ENCODE measurements around the gene MGA.

MGA gene

DNA sequence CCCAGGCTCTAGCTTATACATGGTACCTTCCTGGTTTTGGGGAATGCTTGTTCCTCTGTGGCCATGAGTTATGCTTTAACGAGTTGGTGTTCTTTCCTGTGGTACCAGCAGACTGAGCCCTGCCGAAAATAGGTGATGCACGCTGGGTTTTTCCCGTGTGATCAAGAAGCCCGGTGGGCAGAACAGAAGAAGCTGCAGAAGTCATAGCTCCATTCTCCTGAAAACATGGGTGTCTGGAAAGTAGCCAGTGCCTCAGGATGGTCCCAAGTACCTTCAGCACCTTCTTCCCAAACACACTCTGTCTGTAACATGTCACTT, 139.2 kb downstream of the MGA start:
- Histone ChIP-seq H3K9me3 (ENCODE audit: low read length) (no peaks in the 10 kb centered on the region), H3K36me3 (ENCODE audit: insufficient read depth, low read length) (no peaks in the 10 kb centered on the region), H3K4me1 (ENCODE audit: insufficient read depth, low read length) (peaks cover 22% of the 10 kb centered on the region), H3K4me3 (ENCODE audit: low read depth in 1 of 2, low read length in 2 of 2) (no peak overlapping the region), H3K27ac (ENCODE audit: low read depth, low read length) (no peak overlapping the region), H3K27me3 (ENCODE audit: control insufficient read depth in 1 of 2, insufficient read depth in 2 of 2, low read length in 2 of 2) (no peaks in the 10 kb centered on the region), H3K9ac (ENCODE audit: low read length) (no peak overlapping the region)

DNA sequence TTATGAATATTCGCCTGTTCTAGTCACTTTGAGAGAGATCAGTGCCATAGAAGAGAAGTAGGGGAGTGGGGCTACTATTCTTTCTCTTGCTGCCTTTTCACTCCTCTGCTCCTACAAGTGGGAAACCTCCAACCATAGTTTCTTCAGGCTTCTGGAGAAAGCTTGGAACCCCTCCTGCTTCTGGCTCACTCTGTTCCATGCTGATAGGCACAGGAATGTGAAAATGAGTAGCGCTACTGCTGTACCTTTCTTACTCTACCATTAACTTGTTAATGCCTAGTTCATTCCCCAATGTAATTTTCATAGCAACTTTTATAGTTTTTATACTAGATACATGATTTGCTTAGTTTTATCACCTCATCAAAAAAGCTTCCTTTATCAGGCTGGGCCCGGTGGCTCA, 141.0 kb downstream of the MGA start:
- H3K27ac ChIP-seq (ENCODE audit: low read depth, low read length) = no peak overlapping the region
- H3K4me1 ChIP-seq (ENCODE audit: insufficient read depth, low read length) = peaks cover 34% of the 10 kb centered on the region
- H3K9me3 ChIP-seq (ENCODE audit: low read length) = no peaks in the 10 kb centered on the region
- H3K36me3 ChIP-seq (ENCODE audit: insufficient read depth, low read length) = peaks cover 9% of the 10 kb centered on the region
- no peak overlapping the region for H3K4me3 ChIP-seq (ENCODE audit: low read depth in 1 of 2, low read length in 2 of 2)
- no peak overlapping the region for H3K9ac ChIP-seq (ENCODE audit: low read length)
- no peaks in the 10 kb centered on the region for H3K27me3 ChIP-seq (ENCODE audit: control insufficient read depth in 1 of 2, insufficient read depth in 2 of 2, low read length in 2 of 2)

DNA sequence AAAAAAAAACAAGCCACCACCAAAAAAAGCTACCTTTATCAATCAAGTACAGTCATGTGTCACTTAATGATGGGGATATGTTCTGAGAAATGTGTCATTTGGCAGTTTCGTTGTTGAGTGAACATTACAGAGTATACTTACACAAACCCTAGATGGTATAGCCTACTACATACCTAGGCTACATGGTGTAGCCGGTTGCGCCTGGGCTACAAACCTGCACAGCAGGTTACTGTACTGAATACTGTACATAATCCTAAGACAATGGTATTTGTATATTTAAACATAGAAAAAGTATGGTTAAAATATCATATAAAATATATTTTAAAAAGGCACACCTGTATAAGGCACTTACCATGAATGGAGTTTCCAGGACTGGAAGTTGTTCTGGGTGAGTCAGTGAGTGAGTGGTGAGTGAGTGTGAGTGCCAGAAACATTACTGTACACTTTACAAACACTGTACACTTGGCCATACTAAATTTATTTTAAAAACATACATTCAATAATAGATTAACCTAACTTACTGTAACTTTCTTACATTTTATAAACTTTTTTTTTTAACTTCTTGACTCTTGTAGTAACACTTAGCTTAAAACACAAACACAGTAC, 141.7 kb downstream of the MGA start:
- H3K27me3 ChIP-seq (ENCODE audit: control insufficient read depth in 1 of 2, insufficient read depth in 2 of 2, low read length in 2 of 2) = no peaks in the 10 kb centered on the region
- H3K4me1 ChIP-seq (ENCODE audit: insufficient read depth, low read length) = peaks cover 29% of the 10 kb centered on the region
- H3K9ac ChIP-seq (ENCODE audit: low read length) = no peak overlapping the region
- H3K36me3 ChIP-seq (ENCODE audit: insufficient read depth, low read length) = peaks cover 9% of the 10 kb centered on the region
- H3K4me3 ChIP-seq (ENCODE audit: low read depth in 1 of 2, low read length in 2 of 2) = no peak overlapping the region
- H3K9me3 ChIP-seq (ENCODE audit: low read length) = no peaks in the 10 kb centered on the region
- H3K27ac ChIP-seq (ENCODE audit: low read depth, low read length) = no peak overlapping the region

DNA sequence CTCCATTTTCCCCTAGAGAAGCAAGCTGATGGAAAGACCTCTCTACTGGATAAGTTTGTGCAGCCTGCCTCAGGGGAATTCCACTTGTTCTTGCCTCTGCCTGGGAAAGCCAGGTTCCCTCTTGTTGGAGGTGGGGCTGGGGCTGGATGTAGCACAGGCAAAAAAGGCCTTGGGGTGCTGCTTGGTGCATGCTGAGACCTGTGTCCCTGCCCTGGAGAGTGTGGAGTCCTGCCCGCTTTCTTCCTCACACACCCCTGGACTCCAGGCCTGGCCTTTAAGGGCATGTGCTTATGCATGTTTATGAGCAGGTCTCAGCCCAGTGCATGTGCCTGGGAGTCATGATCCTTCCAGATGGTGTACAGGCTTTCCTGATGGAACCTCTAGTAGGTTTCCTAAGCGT, 144.2 kb downstream of the MGA start:
- Histone ChIP-seq H3K27ac (ENCODE audit: low read depth, low read length) (peak overlapping the region; percentile 75), H3K4me1 (ENCODE audit: insufficient read depth, low read length) (peaks cover 25% of the 10 kb centered on the region), H3K36me3 (ENCODE audit: insufficient read depth, low read length) (peaks cover 9% of the 10 kb centered on the region), H3K4me3 (ENCODE audit: low read depth in 1 of 2, low read length in 2 of 2) (no peak overlapping the region), H3K9ac (ENCODE audit: low read length) (no peak overlapping the region), H3K9me3 (ENCODE audit: low read length) (no peaks in the 10 kb centered on the region), H3K27me3 (ENCODE audit: control insufficient read depth in 1 of 2, insufficient read depth in 2 of 2, low read length in 2 of 2) (no peaks in the 10 kb centered on the region)

DNA sequence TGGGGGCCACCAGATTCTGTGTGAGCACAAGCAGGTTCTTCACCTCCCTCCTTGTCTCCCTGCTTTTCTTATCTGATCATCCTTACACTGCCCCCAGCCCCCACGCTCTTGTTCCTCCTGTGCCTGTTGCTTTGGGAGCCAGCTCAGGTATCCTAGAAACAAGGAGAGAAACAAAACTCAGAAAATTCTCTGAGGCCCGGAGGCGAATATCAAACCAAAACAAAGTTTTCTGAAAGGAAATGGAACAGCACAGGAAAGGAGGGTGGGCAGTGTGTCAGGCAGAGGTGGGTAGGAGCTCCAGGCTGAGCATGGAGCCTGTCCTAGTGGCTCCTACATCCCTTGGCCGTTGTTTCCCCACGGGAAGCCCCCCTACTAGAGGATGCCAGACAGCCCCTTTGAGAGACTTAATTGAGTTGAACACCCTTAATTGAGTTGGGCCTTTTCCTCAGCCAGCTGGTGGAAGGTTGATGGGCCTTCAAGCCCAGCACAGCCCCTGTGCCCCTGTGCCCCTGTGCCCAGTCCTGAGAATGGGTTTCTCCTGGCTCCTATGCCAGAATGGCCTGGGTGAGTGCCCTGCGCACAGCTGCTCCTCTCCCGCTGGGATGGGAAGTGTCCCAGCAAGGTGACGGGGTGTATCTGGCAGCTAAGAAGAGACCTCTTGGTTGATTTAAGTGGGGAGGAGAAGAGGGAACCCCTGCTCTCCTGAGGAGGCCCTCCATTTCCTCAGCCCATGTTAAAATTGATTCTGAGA, 144.9 kb downstream of the MGA start:
- no peak overlapping the region for H3K9ac ChIP-seq (ENCODE audit: low read length)

DNA sequence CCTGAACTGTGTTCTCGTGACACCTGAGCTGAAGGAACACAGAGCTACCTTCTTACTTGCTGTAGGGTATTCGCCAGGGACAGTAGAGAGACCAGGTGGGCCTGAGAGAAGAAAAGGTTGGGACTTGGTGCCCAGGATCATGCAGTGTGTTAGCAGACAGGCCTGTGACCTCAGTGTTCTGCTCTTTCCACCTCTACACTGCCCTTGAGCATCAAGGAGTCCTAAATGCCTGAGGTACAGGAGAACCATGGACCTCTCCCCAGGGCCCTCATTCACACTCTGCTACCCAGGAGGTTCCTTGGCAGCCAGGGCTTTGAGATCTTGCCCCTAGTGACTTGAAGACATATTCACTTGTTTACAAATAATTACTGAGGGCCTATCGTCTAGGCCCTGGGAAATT, 145.5 kb downstream of the MGA start:
- peak overlapping the region in 1 of 2 donors; percentile 23 for H3K4me3 ChIP-seq (ENCODE audit: low read depth in 1 of 2, low read length in 2 of 2)
- H3K27me3 ChIP-seq (ENCODE audit: control insufficient read depth in 1 of 2, insufficient read depth in 2 of 2, low read length in 2 of 2) = no peaks in the 10 kb centered on the region
- no peak overlapping the region for H3K9ac ChIP-seq (ENCODE audit: low read length)
- peaks cover 25% of the 10 kb centered on the region for H3K4me1 ChIP-seq (ENCODE audit: insufficient read depth, low read length)
- H3K36me3 ChIP-seq (ENCODE audit: insufficient read depth, low read length) = peaks cover 9% of the 10 kb centered on the region
- H3K9me3 ChIP-seq (ENCODE audit: low read length) = no peaks in the 10 kb centered on the region
- H3K27ac ChIP-seq (ENCODE audit: low read depth, low read length) = peak overlapping the region; percentile 75

More for the DNA sequence above, 144.9 kb downstream of the MGA start:
- Histone ChIP-seq H3K27ac (ENCODE audit: low read depth, low read length) (peak overlapping the region; percentile 75), H3K27me3 (ENCODE audit: control insufficient read depth in 1 of 2, insufficient read depth in 2 of 2, low read length in 2 of 2) (no peaks in the 10 kb centered on the region), H3K4me1 (ENCODE audit: insufficient read depth, low read length) (peaks cover 25% of the 10 kb centered on the region), H3K36me3 (ENCODE audit: insufficient read depth, low read length) (peaks cover 9% of the 10 kb centered on the region), H3K4me3 (ENCODE audit: low read depth in 1 of 2, low read length in 2 of 2) (peak overlapping the region in 1 of 2 donors; percentile 23), H3K9me3 (ENCODE audit: low read length) (no peaks in the 10 kb centered on the region)

DNA sequence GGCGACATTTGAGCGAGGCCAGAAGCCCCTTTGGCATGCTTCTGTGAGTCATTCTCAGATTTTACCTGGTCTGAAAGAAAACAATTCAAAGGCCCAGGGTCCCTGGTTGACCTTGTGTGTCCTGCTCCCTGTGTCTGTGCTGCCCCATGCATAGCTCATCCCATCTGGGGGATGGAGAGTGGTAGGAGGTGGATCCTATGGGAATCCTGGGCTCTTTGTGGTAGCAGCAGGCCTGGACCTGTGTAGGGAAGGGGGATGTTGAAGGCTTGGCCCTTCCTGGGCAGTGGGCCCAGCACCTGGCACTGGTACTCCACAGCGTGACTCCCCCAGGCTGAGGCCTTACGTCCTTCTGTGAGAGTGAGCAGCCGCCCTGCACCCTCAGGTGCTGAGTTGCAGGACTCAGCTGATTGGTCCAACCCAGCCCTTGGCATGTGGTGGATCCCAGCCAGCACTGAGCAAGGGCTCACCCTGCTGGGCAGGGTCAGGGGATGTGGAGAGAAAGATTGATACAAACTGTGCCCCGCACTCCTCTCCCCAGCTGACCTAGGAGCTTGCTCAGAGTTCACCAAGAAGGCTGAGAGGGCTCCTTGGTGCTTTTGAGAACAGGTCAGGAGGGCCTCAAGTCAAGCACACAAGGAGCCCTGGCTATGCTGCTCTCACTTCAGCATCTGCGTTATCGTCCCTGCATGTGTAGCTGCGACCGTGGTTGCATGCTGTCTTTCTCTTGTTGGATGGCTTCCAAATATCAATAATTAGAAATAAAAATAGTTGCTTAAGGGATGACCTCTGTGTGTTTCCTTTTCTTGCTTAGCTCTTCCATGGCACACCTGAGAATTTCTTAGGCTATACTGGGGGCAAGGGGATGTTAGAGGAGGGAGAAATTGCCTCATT, 146.3 kb downstream of the MGA start:
- peaks cover 9% of the 10 kb centered on the region for H3K36me3 ChIP-seq (ENCODE audit: insufficient read depth, low read length)
- H3K9ac ChIP-seq (ENCODE audit: low read length) = no peak overlapping the region

DNA sequence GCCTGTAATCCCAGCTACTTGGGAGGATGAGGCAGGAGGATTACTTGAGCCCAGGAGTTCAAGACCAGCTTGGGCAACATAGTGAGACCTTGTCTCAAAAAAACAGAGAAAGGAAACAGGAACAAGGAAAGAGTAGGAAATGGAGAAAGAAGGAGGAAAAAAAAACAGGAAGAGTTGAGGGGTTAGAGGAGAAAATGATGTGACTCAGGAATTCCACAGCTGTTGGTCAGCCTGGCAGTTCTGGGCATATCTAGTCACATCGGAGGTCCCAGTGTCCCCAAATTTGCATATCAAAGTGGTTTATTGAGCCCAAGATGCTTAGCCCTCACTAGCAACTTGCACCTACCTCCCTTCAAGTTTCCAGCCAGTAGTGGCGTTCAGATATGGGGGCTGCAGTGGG, 148.9 kb downstream of the MGA start:
- H3K4me3 ChIP-seq (ENCODE audit: low read depth in 1 of 2, low read length in 2 of 2) = no peak overlapping the region
- peaks cover 30% of the 10 kb centered on the region for H3K4me1 ChIP-seq (ENCODE audit: insufficient read depth, low read length)
- H3K36me3 ChIP-seq (ENCODE audit: insufficient read depth, low read length) = peaks cover 32% of the 10 kb centered on the region
- no peaks in the 10 kb centered on the region for H3K27me3 ChIP-seq (ENCODE audit: control insufficient read depth in 1 of 2, insufficient read depth in 2 of 2, low read length in 2 of 2)
- no peak overlapping the region for H3K9ac ChIP-seq (ENCODE audit: low read length)
- H3K9me3 ChIP-seq (ENCODE audit: low read length) = no peaks in the 10 kb centered on the region
- no peak overlapping the region for H3K27ac ChIP-seq (ENCODE audit: low read depth, low read length)

More for the DNA sequence above, 146.3 kb downstream of the MGA start:
- Histone ChIP-seq H3K4me3 (ENCODE audit: low read depth in 1 of 2, low read length in 2 of 2) (no peak overlapping the region), H3K27ac (ENCODE audit: low read depth, low read length) (peak overlapping the region; percentile 75), H3K4me1 (ENCODE audit: insufficient read depth, low read length) (peaks cover 32% of the 10 kb centered on the region), H3K9me3 (ENCODE audit: low read length) (no peaks in the 10 kb centered on the region), H3K27me3 (ENCODE audit: control insufficient read depth in 1 of 2, insufficient read depth in 2 of 2, low read length in 2 of 2) (no peaks in the 10 kb centered on the region)

DNA sequence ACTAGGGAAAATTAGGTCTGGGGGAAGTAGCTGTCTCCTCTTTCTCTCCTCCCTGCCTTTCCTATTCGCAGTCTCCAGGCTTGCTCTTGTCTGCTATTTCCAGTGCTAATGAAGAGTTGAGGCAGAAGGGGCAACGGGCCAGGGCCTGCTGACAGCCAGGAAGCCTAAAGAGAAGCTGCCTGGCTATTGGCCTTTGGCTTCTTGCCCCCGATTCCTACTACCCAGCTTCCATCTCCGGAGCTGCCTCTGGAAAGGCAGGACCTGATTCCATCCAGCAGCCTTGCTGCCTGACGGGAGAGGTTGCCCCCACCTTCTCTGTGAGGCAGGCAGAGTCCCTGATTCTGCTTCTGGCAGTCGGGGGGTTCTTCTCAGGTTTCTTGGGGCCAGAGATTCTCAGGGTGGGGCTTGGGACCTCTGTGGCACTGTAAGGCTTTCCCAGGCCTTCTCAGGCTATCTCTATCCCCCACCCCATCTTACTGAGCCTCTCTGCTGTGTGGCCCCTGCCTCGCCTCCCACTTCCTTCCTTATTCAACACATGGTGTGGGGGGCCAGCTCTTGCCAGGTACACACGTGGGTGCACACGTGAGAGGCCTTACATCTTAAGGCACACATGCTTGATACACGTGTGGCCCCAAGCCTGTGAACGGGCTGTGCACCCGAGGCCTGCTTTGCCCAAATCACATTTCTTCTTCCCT, 149.5 kb downstream of the MGA start:
- no peaks in the 10 kb centered on the region for H3K9me3 ChIP-seq (ENCODE audit: low read length)
- H3K4me3 ChIP-seq (ENCODE audit: low read depth in 1 of 2, low read length in 2 of 2) = no peak overlapping the region
- no peaks in the 10 kb centered on the region for H3K27me3 ChIP-seq (ENCODE audit: control insufficient read depth in 1 of 2, insufficient read depth in 2 of 2, low read length in 2 of 2)
- H3K27ac ChIP-seq (ENCODE audit: low read depth, low read length) = no peak overlapping the region
- no peak overlapping the region for H3K9ac ChIP-seq (ENCODE audit: low read length)
- H3K4me1 ChIP-seq (ENCODE audit: insufficient read depth, low read length) = peaks cover 24% of the 10 kb centered on the region
- peaks cover 37% of the 10 kb centered on the region for H3K36me3 ChIP-seq (ENCODE audit: insufficient read depth, low read length)

DNA sequence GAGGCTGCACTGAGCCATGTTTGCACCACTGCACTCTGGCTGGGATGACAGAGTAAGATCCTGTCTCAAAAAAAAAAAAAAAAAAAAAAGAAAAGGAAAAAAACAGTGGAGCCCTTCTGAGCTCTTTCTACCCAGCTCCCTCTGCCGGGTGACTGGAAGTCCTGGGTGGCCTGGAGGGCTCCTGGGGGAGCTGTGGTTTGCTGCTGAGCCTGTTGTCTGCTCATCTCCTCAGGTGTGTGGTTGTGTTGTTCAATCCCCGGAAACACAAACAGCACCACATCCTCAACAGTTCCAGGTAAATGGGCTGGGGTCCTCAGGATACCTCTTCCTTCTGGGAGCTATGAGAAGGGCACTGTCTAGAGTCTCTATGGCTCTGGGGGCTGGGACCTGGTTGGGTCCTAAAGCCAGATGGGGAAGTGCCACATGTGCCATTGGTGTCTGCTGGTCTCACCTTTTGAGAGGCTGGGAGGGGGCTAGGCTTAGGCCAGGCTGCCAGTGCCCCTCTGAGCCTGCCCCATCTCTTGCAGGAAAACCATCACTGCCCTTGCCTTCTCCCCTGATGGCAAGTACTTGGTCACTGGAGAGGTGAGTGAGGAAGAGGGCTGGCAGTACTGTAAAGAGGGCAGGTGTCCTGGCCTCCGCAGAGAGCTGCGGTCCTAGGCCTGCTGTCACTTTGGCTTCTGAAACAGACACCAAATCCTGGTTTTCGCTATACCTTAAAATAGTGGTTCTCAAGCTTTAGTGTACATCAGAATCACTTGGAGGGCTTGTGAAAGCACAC, 150.6 kb downstream of the MGA start:
- H3K36me3 ChIP-seq (ENCODE audit: insufficient read depth, low read length) = peaks cover 40% of the 10 kb centered on the region
- H3K27ac ChIP-seq (ENCODE audit: low read depth, low read length) = no peak overlapping the region
- no peak overlapping the region for H3K4me3 ChIP-seq (ENCODE audit: low read depth in 1 of 2, low read length in 2 of 2)
- H3K27me3 ChIP-seq (ENCODE audit: control insufficient read depth in 1 of 2, insufficient read depth in 2 of 2, low read length in 2 of 2) = no peaks in the 10 kb centered on the region
- no peaks in the 10 kb centered on the region for H3K9me3 ChIP-seq (ENCODE audit: low read length)
- H3K9ac ChIP-seq (ENCODE audit: low read length) = no peak overlapping the region
- H3K4me1 ChIP-seq (ENCODE audit: insufficient read depth, low read length) = peaks cover 12% of the 10 kb centered on the region
